GM18519 (cell line): ENCODE results near the gene IPO8.
"Not testable (repeated sequence)": the region's sequence is repeated elsewhere in the genome, so short reads cannot be mapped to it uniquely, and the experiment has no call there.

Experiments
- ATAC-seq: cut with Tn5 transposase; IDR thresholded peaks from one replicate; pipeline ENCODE4 v1.9.1; 2021; ENCODE audit warnings: mild to moderate bottlenecking, moderate library complexity; ENCODE audit not compliant: unreplicated experiment, low FRiP score

IPO8 gene

DNA sequence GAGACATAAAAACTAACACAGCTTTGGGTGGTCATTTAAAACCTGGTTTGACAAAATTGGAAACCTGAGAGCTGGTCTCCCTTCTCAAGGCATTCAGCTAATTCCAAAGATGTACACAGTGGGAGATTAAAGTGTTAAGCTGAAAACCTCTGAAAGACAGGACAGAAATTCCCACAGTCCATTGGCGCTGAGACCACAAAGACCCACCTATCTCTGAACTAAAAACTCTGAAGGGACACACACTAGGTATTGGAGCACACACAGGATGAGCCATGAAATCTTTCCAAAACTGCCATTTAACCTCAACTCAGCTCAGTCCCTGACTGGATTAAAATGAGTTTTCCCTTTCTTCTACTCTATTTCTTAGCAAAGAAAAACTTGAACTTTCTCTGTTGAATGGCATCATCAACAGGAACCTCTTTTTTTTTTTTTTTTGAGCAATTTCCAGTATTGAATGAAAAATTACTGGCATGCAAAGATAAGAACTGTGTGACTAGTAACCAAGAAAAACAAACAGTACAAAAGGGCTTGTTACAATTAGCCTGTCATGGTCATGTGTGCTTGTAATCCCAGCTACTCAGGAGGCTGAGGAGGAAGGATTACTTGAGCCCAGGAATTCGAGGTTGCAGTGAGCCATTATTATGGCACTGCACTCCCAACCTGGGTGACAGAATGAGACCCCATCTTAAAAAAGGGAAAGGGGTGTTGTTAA, 82.4 kb downstream of the IPO8 start:
- ATAC-seq: no peak

DNA sequence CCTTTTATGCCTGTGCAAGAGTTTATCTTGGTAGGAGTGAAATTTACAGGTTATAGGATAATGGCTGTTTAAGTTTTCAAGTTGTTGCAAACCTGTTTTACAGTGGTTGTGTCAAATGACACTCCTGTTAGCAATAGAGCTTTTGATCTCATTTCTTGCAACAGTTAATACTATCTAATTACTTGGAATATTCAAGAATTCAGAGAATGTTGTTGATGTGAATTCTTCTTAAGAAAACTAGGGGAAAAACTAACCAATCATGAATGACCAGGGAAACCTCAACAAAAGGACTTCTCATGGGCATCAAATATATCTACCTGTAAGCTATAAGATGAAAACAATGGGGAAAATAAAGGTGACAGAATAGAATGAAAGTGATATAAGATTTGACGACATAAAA, 85.0 kb downstream of the IPO8 start:
- ATAC-seq: no peak

DNA sequence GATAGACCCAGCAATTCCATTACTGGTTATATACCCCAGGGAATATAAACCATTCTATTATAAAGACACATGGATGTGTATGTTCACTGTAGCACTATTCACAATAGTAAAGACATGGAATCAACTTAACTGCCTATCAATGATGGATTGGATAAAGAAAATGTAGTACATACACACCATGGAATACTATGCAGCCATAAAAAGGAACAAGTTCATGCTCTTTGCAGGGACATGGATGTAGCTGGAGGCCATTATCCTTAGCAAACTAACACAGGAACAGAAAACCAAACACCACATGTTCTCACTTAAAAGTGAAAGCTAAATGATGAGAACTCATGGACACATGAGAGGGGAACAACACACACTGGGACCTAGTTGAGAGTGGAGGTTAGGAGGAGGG, 85.8 kb downstream of the IPO8 start:
- ATAC-seq: not testable (repeated sequence)

DNA sequence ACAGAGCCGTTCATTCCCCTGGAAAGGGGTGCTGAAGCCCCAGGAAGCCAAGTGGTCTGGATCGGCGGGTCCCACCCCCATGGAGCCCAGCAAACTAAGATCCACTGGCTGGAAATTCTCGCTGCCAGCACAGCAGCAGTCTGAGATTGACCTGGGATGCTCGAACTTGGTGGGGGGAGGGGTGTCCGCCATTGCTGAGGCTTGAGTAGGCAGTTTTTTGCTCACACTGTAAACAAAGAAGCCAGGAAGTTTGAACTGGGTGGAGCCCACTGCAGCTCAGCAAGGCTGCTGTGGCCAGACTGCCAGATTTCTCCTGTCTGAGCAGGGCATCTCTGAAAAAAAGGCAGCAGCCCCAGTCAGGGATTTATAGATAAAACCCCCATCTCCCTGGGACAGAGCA, 91.4 kb downstream of the IPO8 start:
- ATAC-seq: not testable (repeated sequence)

DNA sequence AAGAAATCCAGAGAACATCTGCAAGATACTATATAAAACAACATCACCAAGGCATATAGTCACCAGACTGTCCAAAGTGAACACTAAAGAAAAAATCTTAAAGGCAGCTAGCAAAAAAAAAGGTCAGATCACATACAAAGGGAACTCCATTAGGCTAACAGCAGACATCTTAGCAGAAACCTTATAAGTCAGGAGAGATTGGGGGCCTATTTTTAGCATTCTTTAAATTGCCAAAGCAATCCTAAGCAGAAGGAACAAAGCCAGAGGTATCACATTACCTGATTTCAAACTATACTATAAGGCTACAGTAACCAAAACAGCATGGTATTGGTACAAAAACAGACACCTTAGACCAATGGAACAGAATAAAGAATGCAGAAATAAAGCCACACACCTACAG, 92.5 kb downstream of the IPO8 start:
- ATAC-seq: no peak

DNA sequence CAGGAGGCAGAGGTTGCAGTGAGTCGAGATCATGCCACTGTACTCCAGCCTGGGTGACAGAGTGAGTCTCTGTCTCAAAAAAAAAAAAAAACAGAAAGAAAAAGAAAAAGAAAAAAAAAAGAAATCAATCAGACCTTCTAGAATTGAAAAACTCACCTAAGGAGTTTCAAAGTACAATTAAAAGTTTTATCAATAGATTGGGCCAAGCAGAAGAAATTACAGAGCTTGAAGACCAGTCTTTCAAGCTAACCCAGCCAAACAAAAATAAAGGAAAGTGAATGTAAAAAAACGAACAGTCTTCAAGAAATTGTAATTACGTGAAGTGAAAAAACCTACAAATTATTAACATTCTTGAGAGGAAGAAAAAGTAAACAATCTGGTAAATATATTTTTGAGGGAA, 93.0 kb downstream of the IPO8 start:
- no peak for ATAC-seq

DNA sequence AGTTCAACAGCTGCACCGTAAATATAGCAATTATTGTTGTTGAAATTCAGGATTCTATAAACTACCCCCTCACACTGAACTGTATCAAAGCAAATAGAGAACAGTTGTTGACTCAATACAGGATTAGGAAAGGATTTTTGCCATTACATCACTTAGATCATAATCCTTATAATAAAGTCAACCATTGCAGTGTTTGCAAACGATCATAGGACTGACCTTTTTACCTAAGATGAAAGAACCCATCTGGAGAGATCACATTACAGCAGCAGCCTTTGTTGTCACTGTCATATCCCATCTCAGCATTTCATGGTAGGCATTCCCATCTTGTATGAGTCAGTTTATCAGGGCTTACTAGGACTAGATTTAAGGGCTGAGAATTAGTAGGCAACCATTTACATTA, 96.1 kb downstream of the IPO8 start:
- no peak for ATAC-seq

DNA sequence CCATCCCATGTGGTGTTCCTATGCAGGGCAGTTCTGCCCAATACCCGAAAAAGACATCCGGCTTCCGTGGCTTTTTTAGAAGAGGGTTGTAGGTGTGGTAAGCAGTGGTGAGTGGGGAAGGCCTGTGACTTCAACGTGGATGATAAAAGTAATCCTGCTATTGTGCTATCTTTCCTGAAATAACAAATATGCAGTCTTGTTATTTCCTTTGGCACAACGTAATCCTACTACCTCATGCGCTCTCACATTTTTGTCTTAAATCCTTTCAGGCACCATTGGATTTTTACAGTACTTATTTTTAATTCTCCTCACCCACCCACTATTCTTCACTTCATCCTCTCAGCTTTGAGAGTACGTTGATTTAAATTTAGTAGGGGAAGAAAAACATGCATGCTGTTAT, 96.8 kb downstream of the IPO8 start:
- ATAC-seq: no peak

DNA sequence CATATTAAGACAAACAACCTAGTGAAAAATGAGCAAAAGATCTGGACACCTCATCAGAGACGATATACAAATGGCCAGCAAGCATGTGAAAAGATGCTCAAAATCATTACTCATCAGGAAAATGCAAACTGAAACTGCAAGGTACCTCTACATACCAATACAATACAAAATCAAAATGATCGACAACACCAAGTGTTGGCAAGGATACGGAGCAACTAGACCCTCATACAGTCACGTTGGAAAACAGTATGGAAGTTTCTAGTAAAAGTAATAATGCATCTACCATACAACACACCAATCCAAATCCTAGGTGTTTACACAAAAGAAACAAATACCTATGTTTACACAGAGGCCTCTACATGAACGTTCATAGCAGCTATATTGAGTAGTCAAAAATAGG, 99.9 kb downstream of the IPO8 start:
- no peak for ATAC-seq

DNA sequence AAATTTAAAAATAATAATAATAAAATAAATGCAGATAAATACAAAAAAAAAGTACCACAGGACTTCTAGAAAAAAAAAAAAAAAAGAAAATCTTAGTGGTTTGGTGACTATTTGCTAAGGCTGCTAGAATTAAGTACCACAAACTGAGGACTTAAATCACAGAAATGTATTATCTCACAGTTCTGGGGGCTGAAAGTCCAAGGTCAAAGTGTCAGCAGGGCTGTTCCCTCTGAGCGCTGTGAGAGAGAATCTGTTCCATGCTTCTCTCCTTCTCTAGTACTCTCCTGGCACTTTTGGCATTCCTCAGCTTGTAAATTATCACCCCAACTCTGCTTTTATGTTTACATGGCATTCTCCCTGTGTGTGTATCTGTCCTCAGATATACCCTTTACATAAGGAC, 101.2 kb downstream of the IPO8 start:
- no peak for ATAC-seq

DNA sequence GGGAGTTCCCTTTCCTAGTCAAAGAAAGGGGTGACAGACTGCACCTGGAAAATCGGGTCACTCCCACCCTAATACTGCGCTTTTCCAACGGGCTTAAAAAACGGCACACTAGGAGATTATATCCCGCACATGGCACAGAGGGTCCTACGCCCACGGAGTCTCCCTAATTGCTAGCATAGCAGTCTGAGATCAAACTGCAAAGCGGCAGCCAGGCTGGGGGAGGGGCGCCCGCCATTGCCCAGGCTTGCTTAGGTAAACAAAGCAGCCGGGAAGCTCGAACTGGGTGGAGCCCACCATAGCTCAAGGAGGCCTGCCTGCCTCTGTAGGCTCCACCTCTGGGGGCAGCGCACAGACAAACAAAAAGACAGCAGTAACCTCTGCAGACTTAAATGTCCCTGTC, 107.1 kb downstream of the IPO8 start:
- ATAC-seq: not testable (repeated sequence)

DNA sequence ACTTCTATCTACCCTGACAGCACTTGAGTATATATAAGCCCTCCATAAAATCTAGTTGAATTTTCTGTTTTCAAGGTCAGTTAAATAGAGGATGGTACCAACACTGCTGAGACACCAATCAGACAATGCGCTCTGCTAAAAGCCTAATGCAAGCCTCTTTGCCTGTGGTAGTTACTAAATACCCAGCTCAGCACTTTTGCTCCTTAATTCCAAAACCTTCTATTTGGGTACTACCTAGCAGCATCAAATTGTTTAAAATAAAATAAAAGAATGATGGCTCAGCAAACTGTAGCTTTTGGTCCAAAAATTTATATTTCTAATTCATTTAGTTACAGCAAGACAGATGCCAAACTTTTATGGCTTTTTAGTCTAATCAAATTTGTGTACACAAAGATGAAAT, 107.9 kb downstream of the IPO8 start:
- ATAC-seq: no peak

DNA sequence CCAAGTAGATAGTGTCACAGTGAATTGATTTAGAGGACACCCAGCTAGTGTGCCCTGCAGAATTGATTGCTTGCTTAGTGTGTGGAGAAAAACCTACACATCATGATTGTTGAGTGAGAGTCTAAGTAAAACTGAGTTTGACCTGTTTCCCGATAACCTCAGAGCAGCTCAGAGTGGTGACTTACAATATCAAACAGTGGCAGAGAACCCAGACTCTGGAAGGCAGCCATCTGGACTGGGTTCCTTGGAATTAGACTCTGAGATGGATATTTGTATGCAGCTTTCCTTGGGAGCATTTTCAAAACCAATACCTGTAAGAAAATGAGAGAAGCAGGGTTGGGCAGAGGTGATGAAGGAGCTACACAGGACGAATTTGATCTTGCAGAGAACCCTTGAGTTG, 109.8 kb downstream of the IPO8 start:
- ATAC-seq: no peak

DNA sequence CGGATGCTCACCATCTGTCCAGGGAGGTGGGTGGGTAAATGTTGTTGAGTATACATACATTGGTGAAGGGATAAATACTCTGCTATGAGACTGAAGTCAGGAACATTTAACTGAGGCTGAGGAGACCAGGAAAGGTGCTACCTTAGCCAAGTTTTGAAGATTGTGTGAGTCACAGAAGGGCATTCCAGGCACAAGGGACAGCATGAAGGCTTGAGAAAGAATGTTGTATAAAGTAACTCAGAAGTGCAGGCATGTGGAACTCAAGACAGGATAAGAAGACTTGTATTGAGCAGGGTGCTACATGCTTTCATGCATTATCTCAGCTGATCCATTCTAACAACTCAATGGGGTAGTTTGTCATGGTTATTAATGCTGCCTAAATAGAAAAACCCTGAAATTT, 112.7 kb downstream of the IPO8 start:
- no peak for ATAC-seq

DNA sequence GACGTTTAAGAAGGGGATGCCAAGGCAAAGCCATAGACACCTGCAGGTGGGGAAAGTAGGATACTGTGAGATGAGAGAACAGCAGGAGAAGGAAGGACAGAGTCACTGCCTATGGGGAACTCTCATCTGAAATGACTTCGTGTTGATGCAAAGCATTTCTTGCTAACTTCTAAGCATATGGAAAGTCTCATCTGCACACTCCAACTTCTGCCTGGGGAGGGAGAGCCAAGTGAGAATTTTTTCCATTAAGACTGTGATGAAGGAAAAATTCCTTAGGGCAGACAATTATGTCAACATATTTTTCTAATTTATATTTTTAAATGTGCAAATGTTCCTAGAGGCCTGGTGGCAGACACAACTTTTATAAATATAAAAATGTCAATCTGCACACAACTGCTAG, 115.3 kb downstream of the IPO8 start:
- no peak for ATAC-seq
